Fibroblast of the aortic adventitia (primary cell): ENCODE results near the gene HHAT. TPM values are rescaled to one million over a fixed set of nuclear protein-coding genes. Genes with fewer than 3 reads are reported as not detected.
"Not testable (repeated sequence)": the region's sequence is repeated elsewhere in the genome, so short reads cannot be mapped to it uniquely, and the experiment has no call there.

ENCODE experiments used
- DNase-seq: peaks from one replicate; pipeline ENCODE4 v3.0.0-alpha.2; 2010; ENCODE audit warnings: low read depth
- H3K4me3 ChIP-seq: 2 replicates; pipeline ENCODE4 v1.5.1; 2011; ENCODE audit warnings: low read depth, mild to moderate bottlenecking, control low read depth, low read length, moderate library complexity
- CTCF ChIP-seq: IDR thresholded peaks from 2 replicates; pipeline ENCODE4 v1.5.1; 2011; ENCODE audit warnings: mild to moderate bottlenecking, low read length, control low read depth, inconsistent platforms; ENCODE audit not compliant: insufficient read depth
- total RNA-seq: library from RNA; depleted of rRNA; stranded (reverse); fragments of >200 nt; gene quantifications from 2 replicates; pipeline ENCODE4 v1.2.3, GENCODE V29; 2012; ENCODE audit warnings: low replicate concordance

HHAT gene
- total RNA-seq, 1 donor, result 8.5 TPM

DNA sequence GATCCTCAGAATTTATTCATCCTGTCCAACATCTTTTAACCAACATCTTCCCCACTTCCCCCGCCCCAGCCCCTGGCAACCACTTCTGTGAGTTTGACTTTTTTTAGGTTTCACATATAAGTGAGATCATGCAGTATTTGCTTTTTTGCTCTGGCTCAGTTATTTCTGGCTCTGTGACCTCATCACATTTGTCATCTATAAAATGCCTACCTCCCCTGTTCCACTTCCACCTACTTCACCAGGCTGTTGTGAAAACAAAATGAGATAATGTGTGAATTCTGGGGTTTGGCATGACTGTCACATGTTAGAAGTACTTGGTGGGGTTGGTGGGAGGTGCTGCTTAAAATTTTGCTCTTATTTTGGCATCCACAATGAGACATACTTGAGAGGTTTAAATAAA lies 18.4 kb downstream of the HHAT start:
- TF ChIP-seq CTCF, result no peak
- no peak for DNase-seq
- H3K4me3 ChIP-seq, result no peak overlapping the region

- no peak for DNase-seq
Measured at GRCh38 chr1:210351496-210351895, 22.8 kb downstream of the HHAT start.

DNA sequence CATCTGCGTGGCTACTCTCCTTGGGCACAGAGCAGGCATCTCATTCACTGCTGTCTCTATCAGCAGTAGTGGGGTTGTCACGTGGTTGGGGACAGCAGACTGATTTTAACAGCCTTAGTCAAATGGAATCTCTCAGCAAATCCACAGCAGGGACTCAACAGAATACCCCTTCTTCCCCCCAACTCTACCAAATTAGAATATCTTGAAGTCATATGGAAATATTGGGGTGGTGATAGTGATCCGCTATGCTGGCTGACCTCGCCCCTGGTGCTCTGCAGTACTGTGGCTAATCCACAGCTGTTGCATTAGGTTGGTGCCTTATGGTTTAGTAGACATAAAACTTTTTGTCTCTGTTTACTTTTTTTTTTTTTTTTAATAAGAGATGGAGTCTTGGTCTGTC lies 23.9 kb downstream of the HHAT start:
- no peak overlapping the region for H3K4me3 ChIP-seq
- no peak for TF ChIP-seq CTCF
- no peak for DNase-seq

More at GRCh38 chr1:210351496-210351895, 22.8 kb downstream of the HHAT start:
- H3K4me3 ChIP-seq, result no peak overlapping the region
- no peak for TF ChIP-seq CTCF

- not testable (repeated sequence) for DNase-seq, H3K4me3 ChIP-seq
Measured at GRCh38 chr1:210354305-210354704, 25.6 kb downstream of the HHAT start.

DNA sequence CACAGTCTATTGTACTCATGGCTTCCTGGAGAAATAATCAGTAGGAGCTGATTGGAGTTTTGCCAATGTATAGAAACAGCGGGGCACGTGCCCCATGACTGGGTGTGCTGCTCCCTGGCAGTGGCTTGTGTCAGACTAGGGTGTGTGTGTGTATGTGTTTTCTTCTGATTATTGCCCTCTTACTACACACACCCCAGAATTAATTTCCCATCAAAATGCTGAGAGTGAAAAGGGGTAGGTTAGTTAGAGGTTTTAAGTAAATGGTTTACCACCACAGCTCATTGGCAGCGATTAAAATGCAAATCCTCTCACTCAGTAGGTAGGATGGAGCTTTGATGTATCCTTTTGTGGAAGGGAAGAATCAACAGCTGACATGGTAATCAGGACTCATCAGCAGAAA lies 29.9 kb downstream of the HHAT start:
- no peak for TF ChIP-seq CTCF
- H3K4me3 ChIP-seq, result no peak overlapping the region
- DNase-seq, result no peak

- H3K4me3 ChIP-seq, result no peak overlapping the region
- no peak for DNase-seq
- TF ChIP-seq CTCF, result no peak
Measured at GRCh38 chr1:210359255-210359654, 30.6 kb downstream of the HHAT start.

DNA sequence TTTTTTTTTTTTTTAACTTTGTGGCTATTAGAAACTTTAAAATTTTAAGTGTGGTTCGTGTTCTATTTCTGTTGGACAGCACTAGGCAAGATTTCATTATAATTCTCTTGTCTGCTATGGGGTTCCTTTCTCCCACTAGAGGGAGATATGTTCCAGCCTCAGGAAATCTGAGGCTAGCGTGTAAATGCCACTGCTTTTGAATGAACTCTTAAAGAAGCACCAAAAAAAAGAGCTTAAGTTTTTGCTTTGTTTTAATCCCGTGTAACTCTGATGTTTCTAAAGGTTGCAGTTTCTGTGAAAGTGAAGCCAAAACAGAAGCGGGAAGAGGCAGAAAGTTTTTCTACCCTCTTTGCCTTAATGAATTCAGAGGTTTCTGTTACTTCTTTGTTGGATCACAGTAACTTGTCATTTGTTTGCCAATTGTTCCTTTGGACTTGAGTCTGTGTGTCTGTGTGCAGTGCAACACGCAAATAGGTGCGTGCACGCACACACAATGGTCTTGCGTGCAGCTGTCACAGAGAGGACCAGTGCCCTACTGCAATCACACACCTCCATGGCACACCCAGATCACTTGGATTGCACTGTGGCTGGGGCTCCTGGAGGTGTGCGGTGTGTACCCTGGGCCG lies 32.3 kb downstream of the HHAT start:
- TF ChIP-seq CTCF, result peak; percentile 85
- peak; percentile 77 for DNase-seq
- H3K4me3 ChIP-seq, result no peak overlapping the region
